ENCODE data around the gene TMEM131. TPM values are rescaled to one million over a fixed set of nuclear protein-coding genes. Genes with fewer than 3 reads are reported as not detected.
A peak's percentile ranks its signal among the peaks of the same experiment; 100 is the strongest.
"Not testable (repeated sequence)": the region's sequence is repeated elsewhere in the genome, so short reads cannot be mapped to it uniquely, and the experiment has no call there.

The TMEM131 gene
- total RNA-seq, 2 experiments from 2014 or later: 17.4 to 32.3 TPM

GRCh38 chr2:97900806-97901205 is 94.9 kb downstream of the TMEM131 start:
- Histone ChIP-seq H4K20me1 (ENCODE audit: insufficient read depth, low read length) (no peaks in the 10 kb centered on the region), H3K4me3 (ENCODE audit: low read depth, low read length, poor library complexity, severe bottlenecking) (no peak overlapping the region)
- CTCF ChIA-PET (ENCODE audit: unreplicated experiment): no interaction called here

GRCh38 chr2:97893042-97893441 is 102.7 kb downstream of the TMEM131 start:
- intact Hi-C loops (cut with micrococcal nuclease; ENCODE audit: unreplicated experiment); H2AFZ ChIP-seq (ENCODE audit: low read length); H3K9me2 ChIP-seq (ENCODE audit: insufficient read depth, low read length); H3K4me3 ChIP-seq (ENCODE audit: low read depth, low read length, poor library complexity, severe bottlenecking); DNase-seq (ENCODE audit: low spot score); POLR2A ChIA-PET; H3K27ac ChIP-seq (ENCODE audit: low read depth, low read length, poor library complexity, severe bottlenecking); H3K36me3 ChIP-seq (ENCODE audit: insufficient read depth, low read length); H4K20me1 ChIP-seq (ENCODE audit: insufficient read depth, low read length); H3K4me2 ChIP-seq (ENCODE audit: low read length); H3K79me2 ChIP-seq (ENCODE audit: insufficient read depth, low read depth, low read length); H3K9me3 ChIP-seq (ENCODE audit: low read length); BruUV-seq (replicated peaks); H3K4me1 ChIP-seq (ENCODE audit: insufficient read depth, low read length, poor library complexity, severe bottlenecking); CTCF ChIA-PET (ENCODE audit: unreplicated experiment): not testable (repeated sequence)

More at GRCh38 chr2:97900806-97901205, 94.9 kb downstream of the TMEM131 start:
- Histone ChIP-seq H3K9me3 (ENCODE audit: low read length) (no peaks in the 10 kb centered on the region; the same call in 1 of the 2 replicates), H3K4me2 (ENCODE audit: low read length) (peak overlapping the region; percentile 21; the same call in 1 of the 2 replicates), H3K9me2 (ENCODE audit: insufficient read depth, low read length) (no peaks in the 10 kb centered on the region), H3K36me3 (ENCODE audit: insufficient read depth, low read length) (peaks cover 10% of the 10 kb centered on the region), H3K27ac (ENCODE audit: low read depth, low read length, poor library complexity, severe bottlenecking) (peak overlapping the region; percentile 3), H2AFZ (ENCODE audit: low read length) (no peak overlapping the region), H3K4me1 (ENCODE audit: insufficient read depth, low read length, poor library complexity, severe bottlenecking) (peaks cover 17% of the 10 kb centered on the region), H3K79me2 (ENCODE audit: insufficient read depth, low read depth, low read length) (no peaks in the 10 kb centered on the region)
- peak; percentile 24 for DNase-seq (ENCODE audit: low spot score)
- no TSS peak for BruUV-seq (replicated peaks)
- intact Hi-C loops (cut with micrococcal nuclease; ENCODE audit: unreplicated experiment): no loop called here
- TF ChIP-seq EZH2phosphoT487 (IDR thresholded peaks at IDR 0.05; ENCODE audit: borderline replicate concordance, low read depth, low read length): no peak
- no peak for TF ChIP-seq CTCF (conservative IDR thresholded peaks at IDR 0.05; ENCODE audit: low read length)
- POLR2A ChIA-PET: interaction anchor here (0.6 kb wide), 1 partner anchor 80 kb away, joined by 3 read pairs; no protein-coding TSS in a partner anchor

GRCh38 chr2:97891611-97892010 is 104.1 kb downstream of the TMEM131 start:
- Histone ChIP-seq H3K4me1 (ENCODE audit: insufficient read depth, low read length, poor library complexity, severe bottlenecking) (no peaks in the 10 kb centered on the region), H3K4me2 (ENCODE audit: low read length) (no peak overlapping the region), H3K4me3 (ENCODE audit: low read depth, low read length, poor library complexity, severe bottlenecking) (no peak overlapping the region), H3K79me2 (ENCODE audit: insufficient read depth, low read depth, low read length) (no peaks in the 10 kb centered on the region), H3K9me3 (ENCODE audit: low read length) (peaks cover 2% of the 10 kb centered on the region; the same call in 1 of the 2 replicates), H3K27ac (ENCODE audit: low read depth, low read length, poor library complexity, severe bottlenecking) (no peak overlapping the region), H3K9me2 (ENCODE audit: insufficient read depth, low read length) (no peaks in the 10 kb centered on the region), H2AFZ (ENCODE audit: low read length) (no peak overlapping the region), H3K36me3 (ENCODE audit: insufficient read depth, low read length) (peaks cover 18% of the 10 kb centered on the region), H4K20me1 (ENCODE audit: insufficient read depth, low read length) (no peaks in the 10 kb centered on the region)
- ChIA-PET POLR2A (no interaction called here), CTCF (ENCODE audit: unreplicated experiment) (no interaction called here)
- intact Hi-C loops (cut with micrococcal nuclease; ENCODE audit: unreplicated experiment): no loop called here
- DNase-seq (ENCODE audit: low spot score): no peak
- TF ChIP-seq EZH2phosphoT487 (IDR thresholded peaks at IDR 0.05; ENCODE audit: borderline replicate concordance, low read depth, low read length) (no peak), CTCF (conservative IDR thresholded peaks at IDR 0.05; ENCODE audit: low read length) (no peak)
- no TSS peak for BruUV-seq (replicated peaks)
